Measurements from ENCODE around the gene STK32B.

The STK32B gene

GRCh38 chr4:5133933-5134594, 82.8 kb downstream of the STK32B start:
- H3K4me1 ChIP-seq (ENCODE audit: control insufficient read depth, insufficient read depth, low read length) = no peaks in the 10 kb centered on the region
- no peaks in the 10 kb centered on the region for H3K36me3 ChIP-seq (ENCODE audit: control insufficient read depth in 2 of 2, insufficient read depth in 1 of 2, low read length in 2 of 2)
- H3K9me3 ChIP-seq (ENCODE audit: control insufficient read depth, insufficient read depth, low read depth, low read length) = no peaks in the 10 kb centered on the region
- TF ChIP-seq ZFHX2 (tag by site-specific recombination; conservative IDR thresholded peaks at IDR 0.05) (no peak), IKZF3 (tag by site-specific recombination; IDR thresholded peaks at IDR 0.05) (no peak), ZNF514 (tag by site-specific recombination; IDR thresholded peaks at IDR 0.05) (no peak), ZFP69B (tag by site-specific recombination; IDR thresholded peaks at IDR 0.05) (no peak), ZNF280C (tag by site-specific recombination; IDR thresholded peaks at IDR 0.05) (no peak), ZSCAN18 (tag by site-specific recombination; IDR thresholded peaks at IDR 0.05) (no peak)
- no peak overlapping the region for H3K4me3 ChIP-seq (ENCODE audit: low read depth, low read length)
- POLR2A ChIA-PET = no interaction called here
- CTCF ChIA-PET = no interaction called here
- H3K27ac ChIP-seq (ENCODE audit: extremely low read depth, low read depth, low read length) = no peak overlapping the region

GRCh38 chr4:5134620-5135019, 83.3 kb downstream of the STK32B start:
- TF ChIP-seq KLF8 (tag by site-specific recombination; IDR thresholded peaks at IDR 0.05) (no peak), ZNF677 (tag by site-specific recombination; IDR thresholded peaks at IDR 0.05) (no peak), ZNF600 (tag by site-specific recombination; IDR thresholded peaks at IDR 0.05) (no peak)
- no peak overlapping the region for H3K27ac ChIP-seq (ENCODE audit: extremely low read depth, low read depth, low read length)

GRCh38 chr4:5137226-5137625, 85.9 kb downstream of the STK32B start:
- Histone ChIP-seq H3K27ac (ENCODE audit: extremely low read depth, low read depth, low read length) (no peak overlapping the region), H3K4me1 (ENCODE audit: control insufficient read depth, insufficient read depth, low read length) (no peaks in the 10 kb centered on the region), H3K9me3 (ENCODE audit: control insufficient read depth, insufficient read depth, low read depth, low read length) (no peaks in the 10 kb centered on the region), H3K4me3 (ENCODE audit: low read depth, low read length) (no peak overlapping the region), H3K36me3 (ENCODE audit: control insufficient read depth in 2 of 2, insufficient read depth in 1 of 2, low read length in 2 of 2) (no peaks in the 10 kb centered on the region)
- POLR2A ChIA-PET = no interaction called here
- CTCF ChIA-PET = interaction anchor here (1.1 kb wide), 1 partner anchor 86 kb away, joined by 3 read pairs; the partner anchor contains the start of gene STK32B
- TF ChIP-seq PATZ1 (tag by site-specific recombination; IDR thresholded peaks at IDR 0.05) (no peak), ZNF121 (tag by site-specific recombination; IDR thresholded peaks at IDR 0.05) (no peak), ZNF18 (tag by site-specific recombination; IDR thresholded peaks at IDR 0.05) (no peak), YY1 (tag by site-specific recombination; IDR thresholded peaks at IDR 0.05) (no peak), ZBTB1 (tag by site-specific recombination; IDR thresholded peaks at IDR 0.05) (no peak), ZNF488 (tag by site-specific recombination; IDR thresholded peaks at IDR 0.05) (no peak), SCRT1 (tag by site-specific recombination; IDR thresholded peaks at IDR 0.05; ENCODE audit: borderline replicate concordance) (no peak), ZNF510 (tag by site-specific recombination; IDR thresholded peaks at IDR 0.05; ENCODE audit: insufficient replicate concordance) (no peak), ZNF449 (tag by site-specific recombination; IDR thresholded peaks at IDR 0.05) (no peak), ZNF24 (tag by site-specific recombination; IDR thresholded peaks at IDR 0.05) (no peak), ZSCAN18 (tag by site-specific recombination; IDR thresholded peaks at IDR 0.05) (no peak), RBAK (tag by site-specific recombination; IDR thresholded peaks at IDR 0.05) (no peak)

More at GRCh38 chr4:5134620-5135019, 83.3 kb downstream of the STK32B start:
- POLR2A ChIA-PET = no interaction called here
- H3K4me3 ChIP-seq (ENCODE audit: low read depth, low read length) = no peak overlapping the region
- CTCF ChIA-PET = no interaction called here
- no peaks in the 10 kb centered on the region for H3K4me1 ChIP-seq (ENCODE audit: control insufficient read depth, insufficient read depth, low read length)
- no peaks in the 10 kb centered on the region for H3K36me3 ChIP-seq (ENCODE audit: control insufficient read depth in 2 of 2, insufficient read depth in 1 of 2, low read length in 2 of 2)
- no peaks in the 10 kb centered on the region for H3K9me3 ChIP-seq (ENCODE audit: control insufficient read depth, insufficient read depth, low read depth, low read length)

Measured in HEK293 (cell line).